ENCODE measurements around the gene MAP3K6.

MAP3K6 gene

GRCh38 chr1:27331426-27331825 lies 35.3 kb downstream of the MAP3K6 start:
- no peak for FAIRE-seq

DNA sequence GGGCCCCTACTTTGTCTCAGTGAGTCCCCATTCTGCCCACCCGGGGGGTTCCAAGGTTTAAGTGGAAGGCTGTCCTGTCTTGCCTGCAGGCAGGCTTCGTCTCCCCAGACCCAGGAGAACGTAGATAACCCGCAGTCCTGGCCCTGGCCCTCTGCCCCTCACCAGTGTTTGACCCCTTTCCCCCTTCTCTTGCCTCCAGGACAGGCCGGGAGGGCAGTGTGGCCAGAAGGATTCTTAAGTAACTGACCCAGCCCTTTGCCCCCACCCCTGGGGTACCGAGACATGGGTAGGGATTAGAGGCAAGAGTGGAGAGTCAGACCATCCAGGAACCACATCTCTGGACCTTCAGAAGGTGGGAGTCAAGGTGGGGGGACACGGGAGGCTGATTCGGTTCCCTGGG lies 36.0 kb downstream of the MAP3K6 start:
- no peak for FAIRE-seq

DNA sequence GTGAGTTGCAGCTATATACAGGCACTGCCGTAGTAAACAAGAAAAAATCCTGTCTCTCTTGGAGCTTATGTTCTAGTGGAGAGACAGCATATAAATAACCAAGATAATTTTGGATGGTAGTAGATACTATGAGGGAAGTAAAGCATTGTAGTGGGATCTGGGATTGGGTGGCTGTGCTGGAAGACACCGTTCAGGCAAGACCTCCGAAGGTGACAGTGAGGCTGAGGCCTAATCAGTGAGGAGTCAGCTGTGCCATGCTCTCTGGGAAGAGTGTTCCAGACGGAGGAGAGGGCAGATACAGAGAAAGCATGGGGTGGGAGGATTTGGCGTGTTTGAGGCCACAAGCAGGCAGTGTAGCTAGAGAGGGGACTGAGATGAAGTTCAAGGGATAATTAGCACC lies 38.8 kb downstream of the MAP3K6 start:
- FAIRE-seq, result no peak

DNA sequence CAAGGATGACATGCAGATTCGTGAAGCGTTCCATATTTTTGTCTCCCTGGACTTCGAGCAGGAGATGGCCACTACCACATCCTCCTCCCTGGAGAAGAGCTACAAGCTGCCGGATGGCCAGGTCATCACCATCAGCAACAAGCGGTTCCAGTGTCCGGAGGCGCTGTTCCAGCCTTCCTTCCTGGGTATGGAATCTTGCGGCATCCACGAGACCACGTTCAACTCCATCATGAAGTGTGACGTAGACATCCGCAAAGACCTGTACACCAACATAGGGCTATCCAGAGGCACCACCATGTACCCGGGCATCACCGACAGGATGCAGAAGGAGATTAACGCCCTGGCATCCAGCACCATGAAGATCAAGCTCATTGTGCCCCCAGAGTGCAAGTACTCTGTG lies 41.5 kb downstream of the MAP3K6 start:
- FAIRE-seq, result no peak

DNA sequence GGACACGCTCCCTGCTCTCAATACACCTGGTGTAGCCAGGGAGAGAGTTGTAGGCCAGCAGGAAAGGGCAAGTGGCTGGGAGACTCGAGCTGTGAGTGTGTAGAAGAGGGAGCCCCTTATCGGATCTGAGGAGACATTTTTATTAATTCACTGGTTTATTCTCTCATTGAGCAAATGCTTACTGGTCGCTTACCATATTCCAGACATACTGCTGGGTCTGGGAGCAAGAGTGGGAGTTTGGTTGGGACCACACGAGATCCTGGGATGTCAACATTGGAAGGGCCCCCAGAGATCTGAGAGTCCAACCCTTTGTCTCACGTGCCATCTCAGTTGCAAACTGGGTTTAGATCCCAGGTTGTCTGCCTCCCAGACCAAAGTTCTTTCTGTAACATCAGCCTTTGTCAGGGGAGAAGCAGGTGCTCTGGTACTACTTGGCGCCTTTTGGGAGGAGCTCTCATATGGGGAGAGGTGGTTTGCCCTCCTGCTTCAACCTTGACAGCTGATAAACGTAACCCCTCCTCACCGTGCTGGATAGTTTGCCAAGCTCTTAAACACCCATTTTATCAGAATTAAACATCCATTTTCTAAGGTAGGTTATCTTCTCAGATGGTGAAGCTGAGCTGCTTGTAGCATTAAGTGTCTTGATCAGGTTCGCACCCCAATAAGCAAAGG lies 44.1 kb downstream of the MAP3K6 start:
- FAIRE-seq, result no peak

GRCh38 chr1:27321813-27322568 lies 44.8 kb downstream of the MAP3K6 start, which contains the start of gene TMEM222:
TSS of gene TMEM222 (plus strand) at chr1:27322163. CDS start at chr1:27322198, 35 bp downstream.
- no peak for FAIRE-seq

GRCh38 chr1:27318596-27318995 lies 48.2 kb downstream of the MAP3K6 start:
- FAIRE-seq, result no peak

DNA sequence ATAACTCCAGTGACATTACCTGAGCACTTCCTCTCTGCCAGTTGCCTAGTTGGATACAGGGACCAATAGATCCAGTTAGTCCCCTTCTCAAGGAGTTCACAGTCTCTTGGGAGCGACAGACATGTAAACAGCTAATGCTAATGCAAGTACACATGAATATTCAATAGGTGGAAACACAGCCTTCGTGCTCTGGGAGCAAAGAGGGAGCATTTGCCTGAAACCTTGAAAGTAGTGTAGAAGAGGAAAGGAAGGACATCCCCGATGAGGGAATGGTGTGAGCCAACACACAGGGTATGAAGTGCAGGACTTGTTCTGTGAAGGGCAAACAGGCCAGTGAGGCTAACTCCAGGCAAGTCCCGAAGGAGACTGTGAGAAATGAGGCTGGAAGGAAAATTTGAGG lies 48.6 kb downstream of the MAP3K6 start:
- no peak for FAIRE-seq

DNA sequence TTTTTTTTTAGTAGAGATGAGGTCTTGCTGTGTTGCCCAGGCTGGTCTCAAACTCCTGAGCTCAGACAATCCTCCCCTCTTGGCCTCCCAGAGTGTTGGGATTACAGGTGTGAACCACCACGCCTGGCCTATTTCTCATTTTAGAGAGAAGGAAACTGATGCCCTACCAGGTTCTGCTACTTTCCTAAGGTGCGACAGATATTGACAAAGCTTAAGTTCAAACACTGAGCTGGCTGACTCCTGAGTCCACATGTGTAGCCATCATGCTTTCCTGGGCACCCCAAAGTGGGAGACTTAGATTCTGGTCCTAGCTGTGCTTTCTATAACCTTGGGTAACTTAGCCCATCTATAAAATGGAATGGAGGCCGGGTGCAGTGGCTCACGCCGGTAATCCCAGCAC lies 49.9 kb downstream of the MAP3K6 start:
- FAIRE-seq, result no peak

GRCh38 chr1:27314737-27315136 lies 52.0 kb downstream of the MAP3K6 start:
- no peak for FAIRE-seq

GRCh38 chr1:27314169-27314568 lies 52.6 kb downstream of the MAP3K6 start:
- no peak for FAIRE-seq

- no peak for FAIRE-seq
These were observed 58.7 kb downstream of the MAP3K6 start for GRCh38 chr1:27307874-27308598.

DNA sequence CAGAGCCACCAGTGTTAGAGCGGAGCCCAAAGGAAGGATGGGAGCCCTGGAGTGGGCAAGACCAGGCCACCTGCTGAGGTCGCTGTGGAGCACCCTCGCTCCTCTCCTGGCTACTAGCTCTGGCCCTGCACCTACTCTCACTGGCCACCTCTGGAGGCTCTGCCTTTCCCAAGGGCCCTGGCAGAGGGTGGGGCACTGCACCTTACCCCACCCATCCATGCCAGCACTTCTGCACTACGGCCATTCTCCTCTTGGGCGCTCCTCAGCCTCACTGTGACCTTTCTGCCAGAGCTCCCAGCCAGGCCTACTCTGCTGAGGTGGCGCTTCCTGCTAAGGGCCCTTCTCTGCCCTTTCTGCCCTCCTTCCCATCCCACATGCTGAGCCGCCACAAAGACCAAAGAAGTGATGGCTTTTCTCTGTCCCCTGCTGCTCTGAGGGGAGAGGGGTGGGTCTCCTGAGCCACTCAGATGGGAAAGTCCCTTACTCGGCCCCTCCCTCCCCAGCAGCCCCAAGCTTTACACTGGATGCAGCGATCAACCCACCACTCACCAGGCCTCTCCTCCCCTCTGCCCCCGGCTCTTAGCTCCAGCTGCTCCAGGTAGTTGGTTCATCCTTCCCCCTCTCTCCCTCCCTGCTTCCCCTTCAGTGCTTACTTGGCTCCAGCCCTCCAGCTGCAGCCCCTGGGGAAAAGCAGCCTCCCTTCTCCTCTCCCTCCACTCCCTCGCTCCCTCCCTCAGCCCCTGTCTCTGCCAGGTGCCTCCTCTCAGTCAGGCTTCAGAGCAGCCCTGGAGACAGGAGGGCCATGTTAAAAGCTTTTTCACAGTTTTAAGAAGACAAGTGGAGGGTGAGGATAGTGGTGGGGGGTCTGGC lies 59.6 kb downstream of the MAP3K6 start:
- FAIRE-seq, result no peak

DNA sequence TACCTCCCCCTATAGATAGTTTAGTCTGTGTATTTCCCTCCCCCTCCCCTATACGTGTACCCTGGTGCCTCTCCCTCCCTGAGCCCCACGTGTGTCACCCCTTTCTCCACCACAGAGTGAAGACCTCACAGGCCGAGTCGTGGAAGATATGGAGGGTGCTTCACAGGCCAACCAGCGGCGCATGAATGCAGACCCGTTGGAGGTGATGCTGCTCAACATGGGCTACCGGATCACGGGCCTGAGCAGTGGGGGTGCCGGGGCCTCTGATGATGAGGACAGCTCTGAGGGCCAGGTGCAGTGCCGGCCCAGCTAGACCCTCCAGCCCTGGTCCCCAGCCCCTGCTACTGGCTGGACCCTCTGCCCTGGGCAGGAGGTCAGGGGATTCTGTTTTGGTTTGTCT lies 60.7 kb downstream of the MAP3K6 start:
- no peak for FAIRE-seq
